Measurements from ENCODE around the gene SLC6A12. TPM values are rescaled to one million over a fixed set of nuclear protein-coding genes. Genes with fewer than 3 reads are reported as not detected.

SLC6A12 gene
- total and polyA plus RNA-seq, 9 of the 15 experiments (the other 6 are each of a cell fraction or from before 2014, with no cell fraction given): not detected

DNA sequence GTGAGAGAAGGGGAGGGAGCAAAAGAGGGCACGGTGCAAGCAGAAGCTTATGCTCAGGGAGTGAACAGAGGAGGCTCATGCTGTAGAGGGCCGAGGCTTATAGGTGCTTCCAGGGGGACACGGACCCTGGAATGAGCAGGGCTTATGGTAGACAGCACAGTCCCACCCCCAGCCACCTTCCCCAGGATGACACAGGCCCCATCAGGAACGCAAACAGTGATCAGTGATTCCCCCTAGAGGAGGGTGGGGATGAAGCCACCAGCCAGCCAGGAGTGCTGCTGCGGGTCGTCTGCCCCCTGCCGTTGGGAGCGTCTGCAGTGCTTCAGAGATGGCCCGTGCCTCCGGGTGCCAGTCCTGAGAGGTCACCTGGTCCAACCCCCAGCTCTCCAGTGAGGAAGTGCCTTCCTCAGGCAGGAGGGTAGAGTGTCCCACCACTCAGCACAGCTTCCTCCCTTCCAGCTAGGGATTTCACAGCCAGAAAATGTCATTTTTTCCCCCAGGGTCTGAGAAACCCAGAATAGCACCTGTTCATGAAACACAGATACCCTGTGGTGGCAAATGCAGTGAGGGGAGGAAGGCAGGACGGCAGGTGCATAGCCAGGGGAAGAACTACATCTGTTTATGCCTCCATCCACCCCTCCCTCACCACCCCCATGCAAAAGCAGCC, 60.7 kb downstream of the SLC6A12 start (continued):
- TF ChIP-seq, protein P1, sequence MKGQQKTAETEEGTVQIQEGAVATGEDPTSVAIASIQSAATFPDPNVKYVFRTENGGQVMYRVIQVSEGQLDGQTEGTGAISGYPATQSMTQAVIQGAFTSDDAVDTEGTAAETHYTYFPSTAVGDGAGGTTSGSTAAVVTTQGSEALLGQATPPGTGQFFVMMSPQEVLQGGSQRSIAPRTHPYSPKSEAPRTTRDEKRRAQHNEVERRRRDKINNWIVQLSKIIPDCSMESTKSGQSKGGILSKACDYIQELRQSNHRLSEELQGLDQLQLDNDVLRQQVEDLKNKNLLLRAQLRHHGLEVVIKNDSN (CRISPR knock-in tag; IDR thresholded peaks at IDR 0.05): no peak
- TF ChIP-seq, protein P2, sequence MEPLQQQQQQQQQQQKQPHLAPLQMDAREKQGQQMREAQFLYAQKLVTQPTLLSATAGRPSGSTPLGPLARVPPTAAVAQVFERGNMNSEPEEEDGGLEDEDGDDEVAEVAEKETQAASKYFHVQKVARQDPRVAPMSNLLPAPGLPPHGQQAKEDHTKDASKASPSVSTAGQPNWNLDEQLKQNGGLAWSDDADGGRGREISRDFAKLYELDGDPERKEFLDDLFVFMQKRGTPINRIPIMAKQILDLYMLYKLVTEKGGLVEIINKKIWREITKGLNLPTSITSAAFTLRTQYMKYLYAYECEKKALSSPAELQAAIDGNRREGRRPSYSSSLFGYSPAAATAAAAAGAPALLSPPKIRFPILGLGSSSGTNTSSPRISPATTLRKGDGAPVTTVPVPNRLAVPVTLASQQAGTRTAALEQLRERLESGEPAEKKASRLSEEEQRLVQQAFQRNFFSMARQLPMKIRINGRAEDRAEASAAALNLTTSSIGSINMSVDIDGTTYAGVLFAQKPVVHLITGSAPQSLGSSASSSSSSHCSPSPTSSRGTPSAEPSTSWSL (CRISPR knock-in tag; IDR thresholded peaks at IDR 0.05; ENCODE audit: borderline replicate concordance): no peak
- TF ChIP-seq, protein P3, sequence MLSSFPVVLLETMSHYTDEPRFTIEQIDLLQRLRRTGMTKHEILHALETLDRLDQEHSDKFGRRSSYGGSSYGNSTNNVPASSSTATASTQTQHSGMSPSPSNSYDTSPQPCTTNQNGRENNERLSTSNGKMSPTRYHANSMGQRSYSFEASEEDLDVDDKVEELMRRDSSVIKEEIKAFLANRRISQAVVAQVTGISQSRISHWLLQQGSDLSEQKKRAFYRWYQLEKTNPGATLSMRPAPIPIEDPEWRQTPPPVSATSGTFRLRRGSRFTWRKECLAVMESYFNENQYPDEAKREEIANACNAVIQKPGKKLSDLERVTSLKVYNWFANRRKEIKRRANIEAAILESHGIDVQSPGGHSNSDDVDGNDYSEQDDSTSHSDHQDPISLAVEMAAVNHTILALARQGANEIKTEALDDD (IDR thresholded peaks at IDR 0.05): peak; percentile 18; the same call in 1 of the 2 replicates
- TF ChIP-seq, protein P4, sequence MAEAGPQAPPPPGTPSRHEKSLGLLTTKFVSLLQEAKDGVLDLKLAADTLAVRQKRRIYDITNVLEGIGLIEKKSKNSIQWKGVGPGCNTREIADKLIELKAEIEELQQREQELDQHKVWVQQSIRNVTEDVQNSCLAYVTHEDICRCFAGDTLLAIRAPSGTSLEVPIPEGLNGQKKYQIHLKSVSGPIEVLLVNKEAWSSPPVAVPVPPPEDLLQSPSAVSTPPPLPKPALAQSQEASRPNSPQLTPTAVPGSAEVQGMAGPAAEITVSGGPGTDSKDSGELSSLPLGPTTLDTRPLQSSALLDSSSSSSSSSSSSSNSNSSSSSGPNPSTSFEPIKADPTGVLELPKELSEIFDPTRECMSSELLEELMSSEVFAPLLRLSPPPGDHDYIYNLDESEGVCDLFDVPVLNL (CRISPR knock-in tag; IDR thresholded peaks at IDR 0.05; ENCODE audit: low read depth): no peak
- TF ChIP-seq ZC3H8 (IDR thresholded peaks at IDR 0.05) (no peak), BHLHE40 (IDR thresholded peaks at IDR 0.05; ENCODE audit: low read length) (peak; percentile 72), CTBP1 (IDR thresholded peaks at IDR 0.05; ENCODE audit: borderline replicate concordance) (peak; percentile 33; the same call in 1 of the 2 replicates), ZC3H11A (IDR thresholded peaks at IDR 0.05; ENCODE audit: low read depth, low read length) (no peak), HCFC1 (IDR thresholded peaks at IDR 0.05; ENCODE audit: low read depth, low read length) (0 out of 2 replicates have a peak, but pooled peaks have one; percentile 7), FOXJ2 (tag; IDR thresholded peaks at IDR 0.05) (no peak), CBFA2T3 (IDR thresholded peaks at IDR 0.05) (no peak), FOS (IDR thresholded peaks at IDR 0.05; ENCODE audit: extremely low read depth, insufficient read length) (no peak), MYC (IDR thresholded peaks at IDR 0.05; ENCODE audit: low read depth, low read length) (peak; percentile 25; the same call in 1 of the 2 replicates), MYC (CRISPR knock-in tag; IDR thresholded peaks at IDR 0.05; ENCODE audit: borderline replicate concordance, low read depth) (no peak)
- TF ChIP-seq, protein P5, sequence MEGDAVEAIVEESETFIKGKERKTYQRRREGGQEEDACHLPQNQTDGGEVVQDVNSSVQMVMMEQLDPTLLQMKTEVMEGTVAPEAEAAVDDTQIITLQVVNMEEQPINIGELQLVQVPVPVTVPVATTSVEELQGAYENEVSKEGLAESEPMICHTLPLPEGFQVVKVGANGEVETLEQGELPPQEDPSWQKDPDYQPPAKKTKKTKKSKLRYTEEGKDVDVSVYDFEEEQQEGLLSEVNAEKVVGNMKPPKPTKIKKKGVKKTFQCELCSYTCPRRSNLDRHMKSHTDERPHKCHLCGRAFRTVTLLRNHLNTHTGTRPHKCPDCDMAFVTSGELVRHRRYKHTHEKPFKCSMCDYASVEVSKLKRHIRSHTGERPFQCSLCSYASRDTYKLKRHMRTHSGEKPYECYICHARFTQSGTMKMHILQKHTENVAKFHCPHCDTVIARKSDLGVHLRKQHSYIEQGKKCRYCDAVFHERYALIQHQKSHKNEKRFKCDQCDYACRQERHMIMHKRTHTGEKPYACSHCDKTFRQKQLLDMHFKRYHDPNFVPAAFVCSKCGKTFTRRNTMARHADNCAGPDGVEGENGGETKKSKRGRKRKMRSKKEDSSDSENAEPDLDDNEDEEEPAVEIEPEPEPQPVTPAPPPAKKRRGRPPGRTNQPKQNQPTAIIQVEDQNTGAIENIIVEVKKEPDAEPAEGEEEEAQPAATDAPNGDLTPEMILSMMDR (IDR thresholded peaks at IDR 0.05 in 2 of 3, conservative IDR thresholded peaks at IDR 0.05 in 1 of 3; ENCODE audit: insufficient read depth in 2 of 3, low read depth in 1 of 3, low read length in 3 of 3): peak; percentile 92 to 99 (median 99)
- TF ChIP-seq, protein P6, sequence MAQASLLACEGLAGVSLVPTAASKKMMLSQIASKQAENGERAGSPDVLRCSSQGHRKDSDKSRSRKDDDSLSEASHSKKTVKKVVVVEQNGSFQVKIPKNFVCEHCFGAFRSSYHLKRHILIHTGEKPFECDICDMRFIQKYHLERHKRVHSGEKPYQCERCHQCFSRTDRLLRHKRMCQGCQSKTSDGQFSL (CRISPR knock-in tag; IDR thresholded peaks at IDR 0.05): peak; percentile 50; the same call in 1 of the 2 replicates
- TF ChIP-seq, protein P6 (tag; IDR thresholded peaks at IDR 0.05): no peak
- TF ChIP-seq, protein P7, sequence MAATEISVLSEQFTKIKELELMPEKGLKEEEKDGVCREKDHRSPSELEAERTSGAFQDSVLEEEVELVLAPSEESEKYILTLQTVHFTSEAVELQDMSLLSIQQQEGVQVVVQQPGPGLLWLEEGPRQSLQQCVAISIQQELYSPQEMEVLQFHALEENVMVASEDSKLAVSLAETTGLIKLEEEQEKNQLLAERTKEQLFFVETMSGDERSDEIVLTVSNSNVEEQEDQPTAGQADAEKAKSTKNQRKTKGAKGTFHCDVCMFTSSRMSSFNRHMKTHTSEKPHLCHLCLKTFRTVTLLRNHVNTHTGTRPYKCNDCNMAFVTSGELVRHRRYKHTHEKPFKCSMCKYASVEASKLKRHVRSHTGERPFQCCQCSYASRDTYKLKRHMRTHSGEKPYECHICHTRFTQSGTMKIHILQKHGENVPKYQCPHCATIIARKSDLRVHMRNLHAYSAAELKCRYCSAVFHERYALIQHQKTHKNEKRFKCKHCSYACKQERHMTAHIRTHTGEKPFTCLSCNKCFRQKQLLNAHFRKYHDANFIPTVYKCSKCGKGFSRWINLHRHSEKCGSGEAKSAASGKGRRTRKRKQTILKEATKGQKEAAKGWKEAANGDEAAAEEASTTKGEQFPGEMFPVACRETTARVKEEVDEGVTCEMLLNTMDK (IDR thresholded peaks at IDR 0.05; ENCODE audit: borderline replicate concordance, insufficient read depth, low read depth, low read length, poor library complexity, severe bottlenecking): peak; percentile 77
